CD4-positive, alpha-beta T cell treated with Interleukin-6 for 4 hours (primary cell): Measurements from ENCODE around the gene DEPDC1.
A peak's percentile ranks its signal among the peaks of the same experiment; 100 is the strongest.
"Not testable (repeated sequence)": the region's sequence is repeated elsewhere in the genome, so short reads cannot be mapped to it uniquely, and the experiment has no call there.

Experiments used
- DNase-seq: peaks from one replicate; pipeline ENCODE4 v3.0.0-alpha.2; 2020; ENCODE audit warnings: mixed read lengths

Gene DEPDC1

GRCh38 chr1:68496680-68497357, at the start of gene DEPDC1:
TSS of gene DEPDC1 (minus strand) at chr1:68497082. CDS start at chr1:68496999, 83 bp downstream.
- DNase-seq, result peak; percentile 67

GRCh38 chr1:68544651-68545050, 47.8 kb upstream of the DEPDC1 start:
- no peak for DNase-seq

- no peak for DNase-seq
Measured at GRCh38 chr1:68542586-68542985, 45.7 kb upstream of the DEPDC1 start.

- no peak for DNase-seq
Measured at GRCh38 chr1:68538941-68539340, 42.1 kb upstream of the DEPDC1 start.

GRCh38 chr1:68528243-68528642, 31.4 kb upstream of the DEPDC1 start:
- DNase-seq, result no peak

- no peak for DNase-seq
Measured at GRCh38 chr1:68525781-68526180, 28.9 kb upstream of the DEPDC1 start.

GRCh38 chr1:68521286-68521685, 24.4 kb upstream of the DEPDC1 start:
- DNase-seq, result no peak

- no peak for DNase-seq
Measured at GRCh38 chr1:68516066-68516465, 19.2 kb upstream of the DEPDC1 start.

- no peak for DNase-seq
Measured at GRCh38 chr1:68511254-68511653, 14.4 kb upstream of the DEPDC1 start.

GRCh38 chr1:68506386-68506785, 9.5 kb upstream of the DEPDC1 start:
- DNase-seq, result no peak

- DNase-seq, result no peak
Measured at GRCh38 chr1:68503085-68503484, 6.2 kb upstream of the DEPDC1 start.

GRCh38 chr1:68497358-68497698, 446 bp upstream of the DEPDC1 start:
- no peak for DNase-seq

- no peak for DNase-seq
Measured at GRCh38 chr1:68495968-68496679, 758 bp downstream of the DEPDC1 start.

- no peak for DNase-seq
Measured at GRCh38 chr1:68495532-68495931, 1.4 kb downstream of the DEPDC1 start.

GRCh38 chr1:68493193-68493592, 3.7 kb downstream of the DEPDC1 start:
- DNase-seq, result no peak

GRCh38 chr1:68492255-68492654, 4.6 kb downstream of the DEPDC1 start:
- DNase-seq, result not testable (repeated sequence)

GRCh38 chr1:68490046-68490651, 6.7 kb downstream of the DEPDC1 start:
- no peak for DNase-seq

GRCh38 chr1:68485431-68486022, 11.4 kb downstream of the DEPDC1 start:
- DNase-seq, result no peak

- DNase-seq, result no peak
Measured at GRCh38 chr1:68484618-68485017, 12.3 kb downstream of the DEPDC1 start.

GRCh38 chr1:68481041-68481440, 15.8 kb downstream of the DEPDC1 start:
- DNase-seq, result no peak

- no peak for DNase-seq
Measured at GRCh38 chr1:68479501-68479900, 17.4 kb downstream of the DEPDC1 start.

- no peak for DNase-seq
Measured at GRCh38 chr1:68478662-68479061, 18.2 kb downstream of the DEPDC1 start.

GRCh38 chr1:68476626-68477025, 20.3 kb downstream of the DEPDC1 start:
- DNase-seq, result not testable (repeated sequence)

GRCh38 chr1:68473060-68473459, 23.8 kb downstream of the DEPDC1 start:
- DNase-seq, result no peak
